Heart left ventricle (tissue), 16 donors: ENCODE results near the gene WFS1. TPM values are rescaled to one million over a fixed set of nuclear protein-coding genes. Genes with fewer than 3 reads are reported as not detected.

Source experiments
- ATAC-seq, 4 donors: fragments of 200-7000 bp; cut with Tn5 transposase; one replicate each; pipeline ENCODE4 v1.9.1; 2020 to 2022; ENCODE audit warnings: moderate library complexity in 4 of 4, mild to moderate bottlenecking in 3 of 4, moderate number of reproducible peaks in 1 of 4
- DNase-seq, 5 donors: peaks; one replicate each; pipeline ENCODE4 v3.0.0-alpha.2; 2020
- H3K27ac ChIP-seq, 12 donors: fragments of 200-600 bp; sonication (generic) in 4 of 12; one replicate each; pipeline versions ENCODE4 v1.5.0 to v1.8.0; 2016 to 2022; ENCODE audit warnings: mild to moderate bottlenecking in 2 of 12
- H3K27me3 ChIP-seq, 9 donors: fragments of 200-600 bp; sonication (generic) in 2 of 9; one replicate each; pipeline versions ENCODE4 v1.5.1 to v1.8.0; 2016 to 2022; ENCODE audit warnings: mild to moderate bottlenecking in 3 of 9
- H3K36me3 ChIP-seq, 9 donors: fragments of 200-600 bp; sonication (generic) in 2 of 9; one replicate each; pipeline versions ENCODE4 v1.5.0 to v1.8.0; 2018 to 2022; ENCODE audit warnings: mild to moderate bottlenecking in 2 of 9
- H3K4me1 ChIP-seq, 12 donors: fragments of 200-600 bp; sonication (generic) in 4 of 12; one replicate each; pipeline versions ENCODE4 v1.5.0 to v1.8.0; 2016 to 2022; ENCODE audit warnings: mild to moderate bottlenecking in 3 of 12
- H3K4me3 ChIP-seq, 12 donors: fragments of 200-600 bp; sonication (generic) in 4 of 12; one replicate each; pipeline versions ENCODE4 v1.5.0 to v1.8.0; 2017 to 2022; ENCODE audit warnings: mild to moderate bottlenecking in 9 of 12, moderate library complexity in 4 of 12
- H3K9me3 ChIP-seq, 12 donors: fragments of 200-600 bp; sonication (generic) in 4 of 12; one replicate each; pipeline versions ENCODE4 v1.5.0 to v1.8.0; 2016 to 2022; ENCODE audit warnings: mild to moderate bottlenecking in 1 of 12
- POLR2A ChIP-seq, 2 donors: fragments of 450-650 bp; IDR thresholded peaks; one replicate each; pipeline ENCODE4 v1.6.1; 2017; ENCODE audit warnings: antibody characterized with exemption in 2 of 2, mild to moderate bottlenecking in 2 of 2, moderate library complexity in 2 of 2
- WGBS, 4 donors: extraction: QIAGEN DNeasy Blood & Tissue Kit in 2 of 4; methylation state at CpG; one replicate each; pipeline versions ENCODE4 v1.1.5 to v1.1.7; 2013 to 2018; 5-methylcytosine and 5-hydroxymethylcytosine counted together
- intact Hi-C, 10 donors: fragments of 100-400 bp; cut with DNase I; formaldehyde crosslinking; loops; one replicate each; pipeline versions ENCODE4 v1.11.1 to v1.14.2; 2022
- polyA plus RNA-seq, 2 donors: library from polyadenylated mRNA; stranded (reverse); fragments of 200-250 nt; gene quantifications; one replicate each; pipeline ENCODE4 v1.2.3, GENCODE V29; 2013
- total RNA-seq, 9 donors: library from RNA; depleted of rRNA in 2 of 9; stranded (reverse); fragments of >200 nt in 2 of 9; fragmentation: NEBNext Ultra II Directional in 3 of 9; extraction: Animal tissue kit (Norgen Biotek cat#: 25700) in 3 of 9; gene quantifications; one replicate each; pipeline versions ENCODE4 v1.1.0 to v1.2.4, GENCODE V29; 2016 to 2023
- TF ChIP-seq, protein P1 (sequence below), 12 donors: fragments of 200-600 bp; sonication (generic) in 4 of 12; IDR thresholded peaks; one replicate each; pipeline versions ENCODE4 v1.5.0 to v1.8.0; 2018 to 2022; ENCODE audit warnings: antibody characterized with exemption in 12 of 12, mild to moderate bottlenecking in 5 of 12
- donor health status: ischemic (EF 13 %, LVEDD 7.1; RV severe dilation, severe dysfunction).
- donor health status: healthy with polysubstance abuse.
- donor health status: DM: no; HTN: yes; CAD: no.
- donor health status: DM: no; HTN: no; CAD: no.
- donor health status: ischemic (EF 25% LVEDD 6.9; RV normal size, moderate dysfunction).
- donor health status: ischemic (EF 25% LVEDD 5.7; RV mildly dilated, moderate dysfunction).
- donor health status: healthy.
- donor health status: DM: yes; HTN: yes; CAD: no.
- donor health status: ischemic (EF 35%, LVEDD 5.7; RV mildly dilated, moderate dysfunction).
- donor health status: nonischemic (EF 11% LVEDD 7.7; RV severe dilation, severe dysfunction).
- donor health status: DM: yes; HTN: yes; CAD: no.
- donor health status: PGD.
- donor health status: ischemic (EF 29% LVEDD 5.4; RV normal size, mild dysfunction).
- donor health status: nonischemic (EF 23%, LVEDD 6.1; RV moderate dilation, normal function).

WFS1 gene
- total and polyA plus RNA-seq, 11 donors = 44.8 to 202 (median 73.2) TPM

DNA sequence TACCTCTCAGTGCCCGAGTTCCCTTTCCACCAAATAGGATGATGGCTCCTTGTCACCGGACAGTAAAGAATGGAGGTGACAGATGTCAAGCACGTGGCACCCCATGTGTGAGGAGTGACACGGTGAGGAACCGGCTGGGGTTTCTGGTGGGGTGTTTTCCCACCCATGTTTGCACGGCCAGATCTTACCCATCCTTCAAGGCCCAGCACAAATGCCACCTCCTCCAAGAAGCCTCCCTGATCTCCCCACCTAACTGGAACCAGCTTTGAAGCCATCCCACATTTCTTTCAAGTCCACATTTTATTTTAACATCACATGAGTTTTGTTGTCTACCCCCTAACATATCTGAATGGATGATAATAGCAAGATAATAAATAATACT is 63.0 kb downstream of the WFS1 start:
- DNase-seq = no peak
- Histone ChIP-seq H3K9me3 (peaks cover 0 to 5% (median 0%) of the 10 kb centered on the region in 12 donors), H3K4me1 (no peaks in the 10 kb centered on the region), H3K27me3 (peaks cover 0 to 26% (median 6%) of the 10 kb centered on the region in 9 donors), H3K27ac (no peak overlapping the region), H3K4me3 (no peak overlapping the region), H3K36me3 (no peaks in the 10 kb centered on the region)
- no peak for ATAC-seq
- WGBS, 4 donors = 75 to 85% (median 81%) methylated on average over 6 of the region's 6 CpGs
- TF ChIP-seq POLR2A (IDR thresholded peaks at IDR 0.05) = no peak
- TF ChIP-seq, protein P1, sequence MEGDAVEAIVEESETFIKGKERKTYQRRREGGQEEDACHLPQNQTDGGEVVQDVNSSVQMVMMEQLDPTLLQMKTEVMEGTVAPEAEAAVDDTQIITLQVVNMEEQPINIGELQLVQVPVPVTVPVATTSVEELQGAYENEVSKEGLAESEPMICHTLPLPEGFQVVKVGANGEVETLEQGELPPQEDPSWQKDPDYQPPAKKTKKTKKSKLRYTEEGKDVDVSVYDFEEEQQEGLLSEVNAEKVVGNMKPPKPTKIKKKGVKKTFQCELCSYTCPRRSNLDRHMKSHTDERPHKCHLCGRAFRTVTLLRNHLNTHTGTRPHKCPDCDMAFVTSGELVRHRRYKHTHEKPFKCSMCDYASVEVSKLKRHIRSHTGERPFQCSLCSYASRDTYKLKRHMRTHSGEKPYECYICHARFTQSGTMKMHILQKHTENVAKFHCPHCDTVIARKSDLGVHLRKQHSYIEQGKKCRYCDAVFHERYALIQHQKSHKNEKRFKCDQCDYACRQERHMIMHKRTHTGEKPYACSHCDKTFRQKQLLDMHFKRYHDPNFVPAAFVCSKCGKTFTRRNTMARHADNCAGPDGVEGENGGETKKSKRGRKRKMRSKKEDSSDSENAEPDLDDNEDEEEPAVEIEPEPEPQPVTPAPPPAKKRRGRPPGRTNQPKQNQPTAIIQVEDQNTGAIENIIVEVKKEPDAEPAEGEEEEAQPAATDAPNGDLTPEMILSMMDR (IDR thresholded peaks at IDR 0.05) = no peak
- intact Hi-C loops = loop anchor here in 7 of 10 donors (2.0 to 5.0 kb wide), 3 partner anchors 210 to 215 kb away; no protein-coding TSS in a partner anchor

DNA sequence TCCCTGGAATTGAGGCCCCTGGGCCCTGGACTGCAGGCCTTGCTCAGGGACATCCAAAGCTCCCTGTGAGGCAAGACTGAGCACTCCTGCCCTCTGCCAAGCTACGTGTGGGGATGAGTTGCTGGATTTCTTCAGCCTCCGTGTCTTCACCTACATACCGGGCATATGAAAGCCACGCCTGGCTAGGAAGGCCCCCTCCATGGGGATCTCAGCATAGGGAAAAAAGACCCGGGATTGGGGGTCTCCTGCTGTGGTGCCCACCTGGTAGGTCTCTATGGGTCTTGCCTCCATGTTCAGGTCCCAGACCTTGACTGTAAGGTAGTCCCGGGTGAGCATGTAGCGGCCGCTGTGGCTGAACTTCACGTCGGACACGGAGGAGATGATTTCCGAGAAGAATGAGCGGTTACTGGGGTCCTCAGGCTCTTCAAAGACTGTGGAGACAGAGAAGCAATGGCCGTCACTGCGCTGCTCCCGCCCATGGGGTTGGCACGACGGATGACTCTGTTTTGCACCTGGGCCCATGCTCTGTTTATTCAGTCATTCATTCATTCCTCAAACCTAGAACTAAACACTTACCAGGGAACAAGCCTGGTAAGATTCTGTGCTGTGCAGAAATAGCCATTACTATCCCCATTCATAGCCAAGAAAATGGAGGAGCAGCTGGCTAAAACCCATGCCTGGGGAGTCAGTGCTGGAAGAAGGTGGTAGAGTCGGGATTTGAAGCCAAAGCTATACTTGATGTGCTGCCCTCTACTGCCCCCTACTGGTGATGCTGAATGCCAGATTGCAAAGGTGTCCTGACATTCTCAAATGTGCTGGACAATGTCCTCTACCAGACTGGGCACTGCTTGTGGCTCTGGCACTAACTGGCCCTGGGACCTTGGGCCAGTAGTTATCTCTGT is 63.9 kb downstream of the WFS1 start:
- no peak overlapping the region for H3K4me3 ChIP-seq
- no peak overlapping the region for H3K27ac ChIP-seq
- no peaks in the 10 kb centered on the region for H3K36me3 ChIP-seq
- DNase-seq (peak in 1 of 5 donors; percentile 16), ATAC-seq (no peak)
- peaks cover 0 to 29% (median 6%) of the 10 kb centered on the region in 9 donors for H3K27me3 ChIP-seq
- H3K4me1 ChIP-seq = no peaks in the 10 kb centered on the region
- no peak for TF ChIP-seq POLR2A (IDR thresholded peaks at IDR 0.05)
- TF ChIP-seq, protein P1 (IDR thresholded peaks at IDR 0.05) = peak in 9 of 12 donors; percentile 16 to 43 (median 34)
- peaks cover 0 to 5% (median 0%) of the 10 kb centered on the region in 12 donors for H3K9me3 ChIP-seq
- intact Hi-C loops = loop anchor here in 7 of 10 donors (2.0 to 5.0 kb wide), 3 partner anchors 209 to 214 kb away; no protein-coding TSS in a partner anchor
- 81 to 89% (median 84%) methylated on average over 19 of the region's 19 CpGs for WGBS, 4 donors

DNA sequence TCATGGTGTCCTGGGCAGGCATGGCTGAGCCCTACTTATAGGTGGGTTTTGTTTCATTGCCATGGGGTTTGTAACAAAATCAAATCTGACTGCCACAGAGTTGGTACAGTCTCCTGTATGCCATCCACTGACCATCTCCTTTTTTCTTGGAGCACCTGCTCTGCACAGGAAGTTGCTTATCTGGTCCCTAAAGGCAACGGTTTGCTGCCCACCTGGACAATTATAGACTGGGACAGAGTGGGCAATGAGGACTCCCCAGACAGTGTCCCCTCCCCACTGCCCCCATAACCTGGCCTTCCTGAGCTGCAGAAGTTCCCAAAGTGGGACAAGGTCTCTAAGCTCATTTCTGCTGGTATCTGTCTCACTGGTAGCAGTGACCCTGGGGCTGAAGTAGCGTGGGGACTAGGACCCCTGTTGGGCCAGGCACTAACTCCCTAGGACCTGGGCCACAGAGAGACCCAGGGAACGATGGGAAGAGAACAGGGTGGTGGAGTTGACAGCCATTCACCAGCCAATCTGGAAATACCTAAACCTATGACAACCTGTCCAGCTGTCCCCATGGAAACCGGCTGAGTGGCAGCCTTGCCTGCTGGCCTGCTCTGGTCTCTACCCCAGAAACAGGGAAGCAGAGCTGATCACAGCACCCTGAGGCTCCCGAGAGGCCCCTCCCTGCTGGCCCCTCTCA is 64.7 kb downstream of the WFS1 start:
- WGBS, 4 donors = 68 to 75% (median 72%) methylated on average over 5 of the region's 5 CpGs
- intact Hi-C loops = loop anchor here in 6 of 10 donors (5.0 kb wide), 2 partner anchors 208 to 213 kb away; no protein-coding TSS in a partner anchor

More for the DNA sequence above, 64.7 kb downstream of the WFS1 start:
- no peak for TF ChIP-seq POLR2A (IDR thresholded peaks at IDR 0.05)
- TF ChIP-seq, protein P1 (IDR thresholded peaks at IDR 0.05) = peak in 2 of 12 donors; percentile 1 to 2
- Histone ChIP-seq H3K27ac (no peak overlapping the region), H3K4me3 (no peak overlapping the region), H3K4me1 (no peaks in the 10 kb centered on the region), H3K9me3 (peaks cover 0 to 5% (median 0%) of the 10 kb centered on the region in 12 donors), H3K36me3 (no peaks in the 10 kb centered on the region), H3K27me3 (peaks cover 0 to 37% (median 6%) of the 10 kb centered on the region in 9 donors)
- peak in 2 of 5 donors; percentile 1 to 34 for DNase-seq
- ATAC-seq = no peak
